Measurements from ENCODE around the gene APLP1. TPM values are rescaled to one million over a fixed set of nuclear protein-coding genes. Genes with fewer than 3 reads are reported as not detected.

The APLP1 gene
- total RNA-seq, 1 donor from 2014 or later: 2.1 TPM

DNA sequence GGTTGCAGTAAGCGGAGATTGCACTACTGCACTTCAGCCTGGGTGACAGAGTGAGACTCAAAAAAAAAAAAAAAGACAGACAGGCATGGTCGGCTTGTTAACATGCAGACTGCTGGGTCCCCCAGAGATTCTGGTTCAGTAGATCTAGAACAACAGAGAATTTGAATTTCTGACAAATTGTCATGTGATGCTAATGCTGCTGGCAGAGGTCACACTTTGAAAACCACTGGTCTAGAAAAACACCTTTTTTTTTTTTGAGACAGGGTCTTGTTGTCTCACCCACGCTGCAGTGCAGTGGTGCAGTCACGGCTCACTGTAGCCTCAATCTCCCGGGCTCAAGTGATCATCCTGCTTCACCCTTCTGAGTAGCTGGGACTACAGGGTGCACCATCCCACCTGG lies 60.1 kb downstream of the APLP1 start:
- ATAC-seq (no peak), DNase-seq (no peak)
- Histone ChIP-seq H3K27me3 (ENCODE audit: low read depth) (peaks cover 8% of the 10 kb centered on the region), H3K36me3 (no peaks in the 10 kb centered on the region), H3K4me1 (peaks cover 11% of the 10 kb centered on the region), H3K27ac (no peak overlapping the region), H3K4me3 (no peak overlapping the region), H3K9me3 (peaks cover 8% of the 10 kb centered on the region)
- TF ChIP-seq, protein P1, sequence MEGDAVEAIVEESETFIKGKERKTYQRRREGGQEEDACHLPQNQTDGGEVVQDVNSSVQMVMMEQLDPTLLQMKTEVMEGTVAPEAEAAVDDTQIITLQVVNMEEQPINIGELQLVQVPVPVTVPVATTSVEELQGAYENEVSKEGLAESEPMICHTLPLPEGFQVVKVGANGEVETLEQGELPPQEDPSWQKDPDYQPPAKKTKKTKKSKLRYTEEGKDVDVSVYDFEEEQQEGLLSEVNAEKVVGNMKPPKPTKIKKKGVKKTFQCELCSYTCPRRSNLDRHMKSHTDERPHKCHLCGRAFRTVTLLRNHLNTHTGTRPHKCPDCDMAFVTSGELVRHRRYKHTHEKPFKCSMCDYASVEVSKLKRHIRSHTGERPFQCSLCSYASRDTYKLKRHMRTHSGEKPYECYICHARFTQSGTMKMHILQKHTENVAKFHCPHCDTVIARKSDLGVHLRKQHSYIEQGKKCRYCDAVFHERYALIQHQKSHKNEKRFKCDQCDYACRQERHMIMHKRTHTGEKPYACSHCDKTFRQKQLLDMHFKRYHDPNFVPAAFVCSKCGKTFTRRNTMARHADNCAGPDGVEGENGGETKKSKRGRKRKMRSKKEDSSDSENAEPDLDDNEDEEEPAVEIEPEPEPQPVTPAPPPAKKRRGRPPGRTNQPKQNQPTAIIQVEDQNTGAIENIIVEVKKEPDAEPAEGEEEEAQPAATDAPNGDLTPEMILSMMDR (IDR thresholded peaks at IDR 0.05): no peak
- intact Hi-C loops (cut with DNase I): no loop called here

Other genes with a start within 250 kb of the APLP1 start
- gene RBM42, start 239.5 kb upstream of the APLP1 start, total RNA-seq: 56.1 TPM
- 1.1 TPM for gene ETV2, start 226.8 kb upstream of the APLP1 start, total RNA-seq
- gene COX6B1, start 220.3 kb upstream of the APLP1 start, total RNA-seq: 267 TPM
- not detected for gene UPK1A, start 202.1 kb upstream of the APLP1 start, total RNA-seq
- gene ZBTB32, start 164.0 kb upstream of the APLP1 start, total RNA-seq: 0.21 TPM
- 37.2 TPM for gene KMT2B, start 150.6 kb upstream of the APLP1 start, total RNA-seq
- 17.1 TPM for gene IGFLR1, start 126.1 kb upstream of the APLP1 start, total RNA-seq
- 20.3 TPM for gene U2AF1L4, start 123.2 kb upstream of the APLP1 start, total RNA-seq
- 60.0 TPM for gene PSENEN, start 122.9 kb upstream of the APLP1 start, total RNA-seq
- gene LIN37, start 120.0 kb upstream of the APLP1 start, total RNA-seq: 7.2 TPM
- 29.4 TPM for gene HSPB6, start 111.5 kb upstream of the APLP1 start, total RNA-seq
- 20.8 TPM for gene PROSER3, start 110.4 kb upstream of the APLP1 start, total RNA-seq
- 13.1 TPM for gene ARHGAP33, start 93.0 kb upstream of the APLP1 start, total RNA-seq
- gene PRODH2, start 55.7 kb upstream of the APLP1 start, total RNA-seq: not detected
- not detected for gene NPHS1, start 16.1 kb upstream of the APLP1 start, total RNA-seq
- 0.12 TPM for gene KIRREL2, start 11.7 kb upstream of the APLP1 start, total RNA-seq
- 17.2 TPM for gene NFKBID, start 32.0 kb downstream of the APLP1 start, total RNA-seq
- 43.3 TPM for gene HCST, start 34.0 kb downstream of the APLP1 start, total RNA-seq
- 460 TPM for gene TYROBP, start 39.7 kb downstream of the APLP1 start, total RNA-seq
- 14.6 TPM for gene LRFN3, start 67.8 kb downstream of the APLP1 start, total RNA-seq
- 14.4 TPM for gene SDHAF1, start 126.6 kb downstream of the APLP1 start, total RNA-seq
- gene SYNE4, start 140.2 kb downstream of the APLP1 start, total RNA-seq: 8.9 TPM
- 21.0 TPM for gene ALKBH6, start 145.6 kb downstream of the APLP1 start, total RNA-seq
- gene CLIP3, start 164.3 kb downstream of the APLP1 start, total RNA-seq: 8.1 TPM
- gene THAP8, start 185.7 kb downstream of the APLP1 start, total RNA-seq: 5.5 TPM
- 1.3 TPM for gene WDR62, start 186.3 kb downstream of the APLP1 start, total RNA-seq
- gene OVOL3, start 242.6 kb downstream of the APLP1 start, total RNA-seq: not detected
- 38.7 TPM for gene POLR2I, start 246.3 kb downstream of the APLP1 start, total RNA-seq
- gene TBCB, start 246.9 kb downstream of the APLP1 start, total RNA-seq: 90.2 TPM

Data from lower lobe of right lung (tissue), 2 donors.